Coronary artery (tissue), 2 donors: ENCODE measurements around the gene ERP29.

Experiments used
- DNase-seq: peaks from one replicate; pipeline ENCODE4 v3.0.0-alpha.2; 2017; ENCODE audit warnings: low spot score
- H3K27ac ChIP-seq, 2 donors: fragments of 200-600 bp; sonication (generic); one replicate each; pipeline ENCODE4 v1.5.1; 2016 to 2019
- H3K4me3 ChIP-seq: fragments of 200-600 bp; sonication (generic); 2 replicates; pipeline ENCODE4 v1.5.1; 2016; ENCODE audit warnings: mild to moderate bottlenecking, moderate library complexity
- TF ChIP-seq, protein P1 (sequence below): fragments of 200-600 bp; sonication (generic); IDR thresholded peaks from one replicate; pipeline ENCODE4 v1.5.1; 2019; ENCODE audit warnings: antibody characterized with exemption

Gene ERP29

DNA sequence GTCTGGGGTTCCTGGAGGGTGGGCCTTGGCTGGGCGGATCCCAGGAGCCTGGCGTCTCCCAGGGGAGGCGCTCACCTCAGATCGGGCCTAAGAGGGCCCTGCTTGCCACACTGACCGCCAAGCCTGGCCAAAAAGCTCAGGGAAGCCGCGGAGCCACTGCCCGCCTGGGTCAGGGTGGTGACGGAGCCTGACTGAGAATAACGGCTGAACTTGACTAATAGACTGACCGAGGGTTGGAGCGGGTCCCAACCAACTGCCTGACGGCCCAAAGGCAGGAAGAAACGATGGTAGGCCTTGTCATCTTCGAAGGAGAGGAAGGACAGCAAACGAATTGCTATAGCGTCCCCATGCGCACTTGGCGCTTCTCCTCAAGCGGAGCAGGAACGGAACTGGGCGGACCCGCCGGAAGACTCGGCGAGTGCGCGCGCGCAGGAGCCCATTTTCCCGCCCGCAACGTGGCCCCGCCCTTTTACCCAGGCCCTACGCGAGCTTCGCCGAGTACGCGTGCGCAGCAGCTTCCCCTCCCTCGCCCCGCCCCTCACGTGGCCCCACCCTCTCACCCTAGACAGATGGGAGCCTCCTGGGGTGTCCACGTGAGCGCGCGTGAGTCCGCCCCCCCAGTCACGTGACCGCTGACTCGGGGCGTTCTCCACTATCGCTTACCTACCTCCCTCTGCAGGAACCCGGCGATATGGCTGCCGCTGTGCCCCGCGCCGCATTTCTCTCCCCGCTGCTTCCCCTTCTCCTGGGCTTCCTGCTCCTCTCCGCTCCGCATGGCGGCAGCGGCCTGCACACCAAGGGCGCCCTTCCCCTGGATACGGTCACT lies at the start of gene ERP29, which contains the start of gene TMEM116:
Gene ERP29, plus strand, starts transcription at position 652 of the 826 bp plus-strand sequence. Its CDS starts 40 bp downstream, at position 692.
Gene TMEM116, minus strand, starts transcription at position 391 of the 826 bp plus-strand sequence. CDS start 7,895 bp downstream, outside the sequence.
- peak within 1 kb of the TSS; percentile 98 for H3K27ac ChIP-seq
- H3K4me3 ChIP-seq: peak within 1 kb of the TSS; percentile 93
- TF ChIP-seq, protein P1, sequence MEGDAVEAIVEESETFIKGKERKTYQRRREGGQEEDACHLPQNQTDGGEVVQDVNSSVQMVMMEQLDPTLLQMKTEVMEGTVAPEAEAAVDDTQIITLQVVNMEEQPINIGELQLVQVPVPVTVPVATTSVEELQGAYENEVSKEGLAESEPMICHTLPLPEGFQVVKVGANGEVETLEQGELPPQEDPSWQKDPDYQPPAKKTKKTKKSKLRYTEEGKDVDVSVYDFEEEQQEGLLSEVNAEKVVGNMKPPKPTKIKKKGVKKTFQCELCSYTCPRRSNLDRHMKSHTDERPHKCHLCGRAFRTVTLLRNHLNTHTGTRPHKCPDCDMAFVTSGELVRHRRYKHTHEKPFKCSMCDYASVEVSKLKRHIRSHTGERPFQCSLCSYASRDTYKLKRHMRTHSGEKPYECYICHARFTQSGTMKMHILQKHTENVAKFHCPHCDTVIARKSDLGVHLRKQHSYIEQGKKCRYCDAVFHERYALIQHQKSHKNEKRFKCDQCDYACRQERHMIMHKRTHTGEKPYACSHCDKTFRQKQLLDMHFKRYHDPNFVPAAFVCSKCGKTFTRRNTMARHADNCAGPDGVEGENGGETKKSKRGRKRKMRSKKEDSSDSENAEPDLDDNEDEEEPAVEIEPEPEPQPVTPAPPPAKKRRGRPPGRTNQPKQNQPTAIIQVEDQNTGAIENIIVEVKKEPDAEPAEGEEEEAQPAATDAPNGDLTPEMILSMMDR: peak; percentile 47
- DNase-seq: peak; percentile 100

DNA sequence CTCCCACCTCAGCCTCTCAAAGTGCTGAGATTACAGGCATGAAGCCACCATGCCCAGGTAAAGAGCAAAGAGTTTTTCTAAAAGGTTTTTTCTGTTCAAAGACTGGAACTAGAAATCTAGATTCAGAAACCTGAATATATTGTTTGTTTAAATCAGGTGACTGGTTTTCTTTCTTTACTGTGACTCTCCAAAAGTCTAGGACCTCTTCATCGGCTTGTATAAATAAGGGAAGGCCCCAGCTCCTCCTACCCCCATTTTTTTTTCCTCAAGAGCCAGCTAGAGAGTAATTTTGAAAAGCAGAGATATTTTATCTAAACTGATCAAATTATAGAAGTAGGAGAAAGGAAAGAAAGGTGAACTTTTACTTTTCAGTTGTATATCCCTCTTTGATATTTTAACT lies 48.3 kb upstream of the ERP29 start:
- H3K4me3 ChIP-seq: no peak overlapping the region
- DNase-seq: no peak
- H3K27ac ChIP-seq: no peak overlapping the region
- TF ChIP-seq, protein P1: no peak

DNA sequence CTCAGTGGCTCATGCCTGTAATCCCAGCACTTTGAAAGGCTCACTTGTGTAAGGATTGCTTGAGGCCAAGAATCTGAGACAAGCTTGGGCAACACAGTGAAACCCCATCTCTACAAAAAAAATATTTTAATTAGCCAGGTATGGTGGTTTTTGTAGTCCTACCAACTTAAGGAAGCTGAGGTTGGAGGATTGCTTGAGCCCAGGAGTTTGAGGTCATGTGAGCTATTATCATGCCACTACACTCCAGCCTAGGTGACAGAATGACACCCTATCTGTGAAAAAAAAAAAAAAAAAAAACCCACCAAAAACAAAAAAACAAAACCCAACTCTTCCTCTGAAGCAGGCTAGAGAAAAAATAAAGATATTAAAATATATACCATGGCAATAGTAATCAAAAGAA lies 41.4 kb upstream of the ERP29 start:
- DNase-seq: no peak
- TF ChIP-seq, protein P1: no peak
- Histone ChIP-seq H3K4me3 (no peak overlapping the region), H3K27ac (no peak overlapping the region)

DNA sequence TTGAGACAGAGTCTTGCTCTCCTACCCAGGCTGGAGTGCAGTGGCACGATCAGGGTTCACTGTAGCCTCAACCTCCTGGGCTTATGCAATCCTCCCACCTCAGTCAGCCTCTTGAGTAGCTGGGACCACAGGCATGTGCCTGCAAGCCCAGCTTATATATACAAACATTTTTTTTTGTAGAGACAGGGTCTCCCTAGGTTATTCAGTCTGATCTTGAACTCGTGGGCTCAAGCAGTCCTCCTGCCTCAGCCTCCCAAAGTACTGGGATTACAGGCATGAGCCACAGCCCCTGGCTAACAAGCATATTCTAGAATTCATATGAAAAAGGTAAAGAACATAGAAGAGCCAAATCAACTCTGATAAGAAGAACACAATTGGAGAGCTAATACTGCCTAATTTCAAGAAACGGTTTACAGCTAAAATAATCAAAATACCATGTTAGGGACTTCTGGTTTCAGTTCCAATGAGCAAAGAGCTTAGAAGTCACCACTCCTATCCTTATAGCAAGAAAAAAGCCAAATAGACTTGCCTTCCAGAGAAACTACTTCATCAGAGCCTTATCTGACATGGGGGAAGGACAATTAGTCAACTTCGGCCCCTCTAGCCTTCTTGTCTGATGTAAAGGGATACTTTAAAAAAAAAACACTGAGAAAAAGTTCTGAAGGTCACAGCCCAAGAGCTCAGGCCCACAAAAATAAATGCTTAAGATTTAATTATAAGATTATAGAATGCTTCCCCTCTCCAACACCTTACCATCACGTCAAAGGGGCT lies 37.9 kb upstream of the ERP29 start:
- no peak overlapping the region for H3K27ac ChIP-seq
- H3K4me3 ChIP-seq: no peak overlapping the region
- TF ChIP-seq, protein P1: no peak
- no peak for DNase-seq

DNA sequence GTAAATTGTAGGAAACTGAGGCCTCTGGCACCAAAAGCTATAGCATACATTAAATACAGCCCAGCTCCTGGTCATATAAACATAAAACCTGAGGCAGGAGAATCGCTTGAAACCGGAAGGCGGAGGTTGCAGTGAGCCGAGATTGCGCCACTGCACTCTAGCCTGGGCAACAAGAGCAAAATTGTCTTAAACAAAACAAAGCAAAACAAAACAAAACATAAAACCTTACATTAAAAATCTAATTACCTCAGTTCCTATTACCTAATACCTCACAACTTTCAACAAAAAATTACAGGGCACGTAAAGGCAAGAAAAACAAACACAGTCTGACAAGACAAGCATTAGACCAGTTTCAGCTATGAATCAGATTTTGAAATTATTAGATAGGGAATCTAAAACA lies 36.9 kb upstream of the ERP29 start:
- no peak for DNase-seq
- TF ChIP-seq, protein P1: no peak

DNA sequence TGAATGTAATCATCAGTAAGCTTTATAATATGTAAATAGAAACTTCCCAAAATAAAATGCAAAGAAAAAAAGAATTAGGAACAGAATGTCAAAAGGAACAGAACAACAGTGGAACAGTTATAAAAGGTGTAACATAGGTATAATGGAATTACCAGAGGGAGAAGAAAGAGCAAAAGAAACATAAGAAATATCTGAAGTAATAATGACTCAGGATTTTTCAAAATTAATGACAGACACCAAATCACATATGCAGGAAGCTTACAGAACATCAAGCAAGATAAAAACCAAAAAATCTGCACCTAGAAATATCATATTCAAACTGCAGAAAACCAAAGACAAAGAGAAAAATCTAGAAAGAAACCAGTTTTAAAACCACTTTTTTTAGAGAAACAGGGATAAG lies 36.4 kb upstream of the ERP29 start:
- Histone ChIP-seq H3K27ac (no peak overlapping the region), H3K4me3 (no peak overlapping the region)
- no peak for DNase-seq
- TF ChIP-seq, protein P1: no peak

More for the DNA sequence above, 36.9 kb upstream of the ERP29 start:
- Histone ChIP-seq H3K4me3 (no peak overlapping the region), H3K27ac (no peak overlapping the region)
